Naive thymus-derived CD4-positive, alpha-beta T cell (primary cell): ENCODE data around the gene TNRC6C. TPM values are rescaled to one million over a fixed set of nuclear protein-coding genes. Genes with fewer than 3 reads are reported as not detected.
A peak's percentile ranks its signal among the peaks of the same experiment; 100 is the strongest.

Experiments
- ATAC-seq: fragments of 150-1000 bp; cut with Tn5 transposase; 2 replicates; pipeline ENCODE4 v1.10.0; 2021; ENCODE audit warnings: mild to moderate bottlenecking, moderate library complexity
- CTCF ChIA-PET: fragments of 350-600 bp; sonication (Branson Sonifier 250); formaldehyde crosslinking; loops from one replicate; lab custom pipeline; 2021; ENCODE audit warnings: antibody characterized with exemption; lab: Charles Lee
- POLR2A ChIA-PET: fragments of 350-600 bp; sonication (Branson Sonifier 250); formaldehyde crosslinking; loops from one replicate; lab custom pipeline; 2021; ENCODE audit warnings: antibody characterized with exemption, inconsistent platforms; lab: Charles Lee
- DNase-seq, 9 donors: peaks; one replicate each; pipeline versions ENCODE4 v3.0.0 to v3.0.0-alpha.2; 2020 to 2022; ENCODE audit warnings: mixed read lengths in 1 of 9
- H3K27ac ChIP-seq: one replicate; pipeline ENCODE4 v1.7.0; 2013; ENCODE audit warnings: mild to moderate bottlenecking, low read depth, low read length, moderate library complexity
- H3K27me3 ChIP-seq, 2 donors: one replicate each; pipeline ENCODE4 v1.7.0; 2013; ENCODE audit warnings: low read length in 2 of 2, mild to moderate bottlenecking in 2 of 2, moderate library complexity in 2 of 2; ENCODE audit not compliant: control insufficient read depth in 2 of 2, insufficient read depth in 2 of 2
- H3K36me3 ChIP-seq, 3 experiments: 1 replicate in 2 of 3; 2 replicates in 1 of 3; pipeline ENCODE4 v1.7.0; 2013; ENCODE audit warnings: low read length in 3 of 3, mild to moderate bottlenecking in 3 of 3, moderate library complexity in 1 of 3; ENCODE audit not compliant: insufficient read depth in 3 of 3, control insufficient read depth in 2 of 3
- H3K4me1 ChIP-seq, 2 donors: one replicate each; pipeline ENCODE4 v1.7.0; 2013; ENCODE audit warnings: low read length in 2 of 2, mild to moderate bottlenecking in 2 of 2, moderate library complexity in 1 of 2; ENCODE audit not compliant: control insufficient read depth in 2 of 2, insufficient read depth in 2 of 2
- H3K4me3 ChIP-seq: 2 replicates; pipeline ENCODE4 v1.7.0; 2013; ENCODE audit warnings: mild to moderate bottlenecking, low read length
- H3K9me3 ChIP-seq, 3 experiments: 1 replicate in 2 of 3; 2 replicates in 1 of 3; pipeline ENCODE4 v1.7.0; 2013; ENCODE audit warnings: low read length in 3 of 3; ENCODE audit not compliant: control insufficient read depth in 2 of 3
- H3K27ac Mint-ChIP-seq, 9 donors: one replicate each; pipeline ENCODE4 v1.8.0; 2020 to 2022; ENCODE audit warnings: mixed read lengths in 9 of 9, mild to moderate bottlenecking in 8 of 9, moderate library complexity in 5 of 9, inconsistent platforms in 2 of 9
- H3K27me3 Mint-ChIP-seq, 5 donors: one replicate each; pipeline ENCODE4 v1.8.0; 2021 to 2022; ENCODE audit warnings: mixed read lengths in 5 of 5, mild to moderate bottlenecking in 1 of 5
- H3K36me3 Mint-ChIP-seq, 5 donors: one replicate each; pipeline ENCODE4 v1.8.0; 2020 to 2022; ENCODE audit warnings: mixed read lengths in 5 of 5, mild to moderate bottlenecking in 3 of 5, inconsistent platforms in 1 of 5
- H3K4me1 Mint-ChIP-seq, 7 donors: one replicate each; pipeline ENCODE4 v1.8.0; 2020 to 2022; ENCODE audit warnings: mixed read lengths in 7 of 7, mild to moderate bottlenecking in 3 of 7, inconsistent platforms in 1 of 7
- H3K4me3 Mint-ChIP-seq, 10 donors: one replicate each; pipeline ENCODE4 v1.8.0; 2020 to 2022; ENCODE audit warnings: mild to moderate bottlenecking in 10 of 10, mixed read lengths in 10 of 10, moderate library complexity in 6 of 10, inconsistent platforms in 2 of 10
- H3K9me3 Mint-ChIP-seq, 11 donors: one replicate each; pipeline ENCODE4 v1.8.0; 2020 to 2022; ENCODE audit warnings: mixed read lengths in 11 of 11, mild to moderate bottlenecking in 4 of 11, inconsistent platforms in 1 of 11, moderate library complexity in 1 of 11
- intact Hi-C, 2 donors: fragments of 100-400 bp; cut with micrococcal nuclease; formaldehyde crosslinking; loops; one replicate each; pipeline ENCODE4 v1.15.1; 2023
- polyA plus RNA-seq, 2 donors: library from polyadenylated mRNA; unstranded; fragments of 300-500 nt; fragmentation: Illumina TruSeq; gene quantifications; one replicate each; pipeline ENCODE4 v1.2.3, GENCODE V29; 2021
- total RNA-seq, 6 experiments: library from RNA in 5 of 6; stranded (reverse) in 5 of 6; gene quantifications; 1 replicate in 5 of 6; 2 replicates in 1 of 6; pipeline ENCODE4 v1.2.3 and lab custom pipeline; 2021 to 2026

The TNRC6C gene
- total and polyA plus RNA-seq, 7 experiments from 2014 or later = 7.4 to 133 (median 73.4) TPM

DNA sequence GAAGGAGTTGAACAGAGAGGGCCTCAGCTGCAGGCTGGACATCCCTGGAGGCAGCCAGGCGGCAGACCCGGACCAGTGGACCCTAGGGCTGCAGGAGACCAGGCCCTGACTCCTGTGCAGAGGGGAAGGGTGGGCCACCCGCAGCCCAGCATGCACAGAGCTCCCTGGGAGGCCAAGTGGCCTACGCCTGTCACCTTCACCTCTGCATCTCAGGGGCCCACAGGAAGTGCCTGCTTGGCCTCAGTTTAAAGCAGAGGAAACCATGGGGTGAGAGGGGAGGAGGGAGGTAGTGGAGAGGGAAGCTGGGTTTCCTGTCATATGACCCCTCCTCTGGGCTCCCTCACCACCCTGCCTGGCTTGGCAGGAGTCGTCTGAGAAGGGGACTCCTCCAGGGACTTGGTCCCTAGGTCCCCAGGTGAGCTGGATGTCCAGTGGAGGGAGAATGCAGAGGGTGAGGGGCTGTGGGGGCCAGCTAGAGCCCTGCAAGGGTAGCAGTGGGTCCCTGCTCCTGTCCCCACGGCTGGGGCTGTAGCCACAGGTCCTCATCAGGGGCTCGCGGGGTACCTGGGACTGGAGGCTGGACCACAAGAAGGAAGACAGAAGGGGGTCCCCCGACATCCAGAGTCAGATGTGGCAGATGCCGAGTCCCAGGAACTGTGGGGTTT, 172.1 kb downstream of the TNRC6C start, which contains the start of gene TMC8:
TMC8 (plus strand) TSS at position 335 of the 665 bp plus-strand sequence. CDS start 818 bp downstream, outside the sequence.
- H3K9me3 ChIP-seq = no peaks in the 10 kb centered on the region
- intact Hi-C loops = loop anchor here (1.0 to 5.0 kb wide), 10 partner anchors 9 to 1393 kb away; partner anchors contain the start of genes MFSD11 (in 2 of the 2), SRSF2 (in 2 of the 2), SYNGR2 (in 2 of the 2) and TNRC6C (in 2 of the 2)
- Mint-ChIP-seq H3K4me1 (peaks cover 29 to 58% (median 44%) of the 10 kb centered on the region in 7 donors), H3K4me3 (peak within 1 kb of the TSS; percentile 89 to 100 (median 99)), H3K9me3 (peaks cover 0 to 9% (median 0%) of the 10 kb centered on the region in 11 donors), H3K36me3 (peaks cover 8 to 51% (median 25%) of the 10 kb centered on the region in 5 donors), H3K27me3 (peaks cover 0 to 3% (median 0%) of the 10 kb centered on the region in 5 donors), H3K27ac (peak within 1 kb of the TSS; percentile 95 to 99 (median 97))
- peaks cover 52 to 55% of the 10 kb centered on the region in 2 donors for H3K4me1 ChIP-seq
- H3K4me3 ChIP-seq = peak within 1 kb of the TSS; percentile 95
- POLR2A ChIA-PET = interaction anchor here (0.5 to 27.3 kb wide), 20 partner anchors 1 to 689 kb away, joined by 3 to 898 read pairs (median 8); partner anchors contain the start of genes C17orf99, TMC6, TMC8 and TNRC6C
- CTCF ChIA-PET = interaction anchor here (0.9 to 1.5 kb wide), 9 partner anchors 9 to 121 kb away, joined by 3 to 6 read pairs (median 3); no protein-coding TSS in a partner anchor
- H3K27me3 ChIP-seq = no peaks in the 10 kb centered on the region
- H3K36me3 ChIP-seq = peaks cover 12 to 61% (median 31%) of the 10 kb centered on the region in 3 experiments
- ATAC-seq (peak; percentile 72), DNase-seq (peak in 8 of 9 donors; percentile 72 to 92 (median 90))
- H3K27ac ChIP-seq = peak within 1 kb of the TSS; percentile 77

DNA sequence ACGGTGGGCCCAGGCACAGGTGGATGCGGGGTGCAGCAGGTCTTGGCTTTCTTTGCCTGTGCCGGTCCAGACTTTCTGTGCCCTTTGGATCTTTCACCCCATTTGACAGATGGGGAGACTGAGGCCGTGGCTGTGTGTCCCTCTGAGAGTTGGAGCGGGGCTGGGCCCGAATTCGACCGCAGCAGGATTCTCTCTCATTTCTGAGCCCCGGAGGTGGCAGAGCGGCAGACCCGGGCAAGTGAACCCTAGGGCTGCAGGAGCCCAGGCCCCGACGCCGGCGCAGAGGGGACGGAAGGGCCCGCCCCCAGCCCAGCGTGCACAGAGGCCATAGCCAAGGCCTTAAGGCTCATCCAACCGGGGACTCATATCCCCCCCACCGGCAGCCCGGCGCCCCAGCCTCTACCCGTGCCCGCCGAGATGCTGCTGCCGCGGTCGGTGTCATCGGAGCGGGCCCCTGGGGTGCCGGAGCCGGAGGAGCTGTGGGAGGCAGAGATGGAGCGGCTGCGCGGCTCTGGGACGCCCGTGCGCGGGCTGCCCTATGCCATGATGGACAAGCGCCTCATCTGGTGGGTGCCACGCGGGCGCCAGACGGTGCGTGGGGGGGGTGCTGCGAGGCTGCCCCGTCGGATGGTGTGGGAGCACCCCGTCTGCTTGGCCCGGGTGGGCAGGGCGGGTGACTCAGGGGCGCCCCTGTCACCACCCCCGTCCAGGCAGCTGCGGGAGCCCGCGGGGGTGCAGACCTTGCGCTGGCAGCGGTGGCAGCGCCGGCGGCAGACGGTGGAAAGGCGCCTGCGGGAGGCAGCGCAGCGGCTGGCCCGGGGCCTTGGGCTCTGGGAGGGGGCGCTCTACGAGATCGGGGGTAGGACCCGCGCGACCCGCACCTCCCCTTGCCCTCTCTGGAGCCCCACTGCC, 172.9 kb downstream of the TNRC6C start:
- DNase-seq = peak in 4 of 9 donors; percentile 40 to 70 (median 42)
- peaks cover 21 to 69% (median 39%) of the 10 kb centered on the region in 3 experiments for H3K36me3 ChIP-seq

DNA sequence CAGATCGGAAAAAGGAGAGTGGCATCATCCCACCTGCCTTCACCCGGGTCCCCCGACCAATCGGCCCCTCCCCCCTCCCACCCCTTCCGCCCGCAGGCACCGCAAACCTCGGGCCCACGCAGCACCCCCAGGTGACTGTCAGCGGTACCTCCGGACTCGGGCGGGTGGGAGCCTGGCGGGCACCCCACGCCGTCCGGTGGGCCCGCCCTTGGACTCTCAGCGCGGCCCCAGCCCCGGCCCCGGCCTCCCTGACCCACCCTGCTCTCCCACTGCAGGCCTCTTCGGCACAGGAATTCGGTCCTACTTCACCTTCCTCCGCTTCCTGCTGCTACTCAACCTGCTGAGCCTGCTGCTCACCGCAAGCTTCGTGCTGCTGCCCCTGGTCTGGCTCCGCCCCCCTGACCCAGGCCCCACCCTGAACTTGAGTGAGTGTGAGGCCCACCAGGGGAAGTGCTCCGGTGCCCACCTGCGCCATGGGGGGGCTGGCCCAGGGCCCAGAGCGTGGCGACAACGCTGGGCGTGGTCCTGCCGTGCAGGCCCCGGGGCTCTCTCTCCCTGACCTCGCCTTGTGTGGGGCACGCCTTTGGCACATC, 173.7 kb downstream of the TNRC6C start:
- peak overlapping the region; percentile 95 for H3K4me3 ChIP-seq
- Mint-ChIP-seq H3K4me1 (peaks cover 42 to 60% (median 51%) of the 10 kb centered on the region in 7 donors), H3K36me3 (peaks cover 8 to 54% (median 34%) of the 10 kb centered on the region in 5 donors), H3K4me3 (peak overlapping the region; percentile 81 to 99 (median 92)), H3K9me3 (peaks cover 0 to 9% (median 0%) of the 10 kb centered on the region in 11 donors), H3K27me3 (peaks cover 0 to 3% (median 0%) of the 10 kb centered on the region in 5 donors), H3K27ac (peak overlapping the region; percentile 68 to 95 (median 84))
- ATAC-seq (no peak), DNase-seq (peak in 8 of 9 donors; percentile 48 to 80 (median 64))
- peaks cover 26 to 75% (median 40%) of the 10 kb centered on the region in 3 experiments for H3K36me3 ChIP-seq
- H3K4me1 ChIP-seq = peaks cover 49 to 51% of the 10 kb centered on the region in 2 donors
- ChIA-PET POLR2A (interaction anchor here (25.2 to 27.3 kb wide), 3 partner anchors 2 to 21 kb away, joined by 463 to 898 read pairs (median 898); partner anchors contain the start of genes C17orf99, TMC6 and TMC8), CTCF (interaction anchor here (0.6 kb wide), 1 partner anchor 178 kb away, joined by 3 read pairs; no protein-coding TSS in a partner anchor)
- H3K27ac ChIP-seq = peak overlapping the region; percentile 77
- no peaks in the 10 kb centered on the region for H3K9me3 ChIP-seq
- intact Hi-C loops = loop anchor here (5.0 kb wide), 6 partner anchors 35 to 1395 kb away; partner anchors contain the start of genes MFSD11 (in 2 of the 2), SRSF2 (in 2 of the 2) and SYNGR2 (in 1 of the 2)
- H3K27me3 ChIP-seq = no peaks in the 10 kb centered on the region

More for the DNA sequence above, 172.9 kb downstream of the TNRC6C start:
- intact Hi-C loops = loop anchor here (5.0 kb wide), 6 partner anchors 36 to 1394 kb away; partner anchors contain the start of genes MFSD11 (in 2 of the 2), SRSF2 (in 2 of the 2) and SYNGR2 (in 1 of the 2)
- H3K4me3 Mint-ChIP-seq = peak overlapping the region; percentile 89 to 100 (median 99)
- peak overlapping the region; percentile 95 to 99 (median 97) for H3K27ac Mint-ChIP-seq
- H3K36me3 Mint-ChIP-seq = peaks cover 8 to 52% (median 32%) of the 10 kb centered on the region in 5 donors
- H3K27me3 ChIP-seq = no peaks in the 10 kb centered on the region
- CTCF ChIA-PET = interaction anchor here (0.9 to 1.5 kb wide), 4 partner anchors 11 to 120 kb away, joined by 3 to 6 read pairs (median 4); no protein-coding TSS in a partner anchor
- peak overlapping the region; percentile 77 for H3K27ac ChIP-seq
- H3K4me1 ChIP-seq = peaks cover 48 to 51% of the 10 kb centered on the region in 2 donors
- ATAC-seq = no peak
- peak overlapping the region; percentile 95 for H3K4me3 ChIP-seq
- peaks cover 0 to 9% (median 0%) of the 10 kb centered on the region in 11 donors for H3K9me3 Mint-ChIP-seq
- POLR2A ChIA-PET = interaction anchor here (0.8 to 27.3 kb wide), 13 partner anchors 2 to 688 kb away, joined by 3 to 898 read pairs (median 15); partner anchors contain the start of genes C17orf99, TMC6, TMC8 and TNRC6C
- no peaks in the 10 kb centered on the region for H3K9me3 ChIP-seq
- H3K4me1 Mint-ChIP-seq = peaks cover 37 to 58% (median 47%) of the 10 kb centered on the region in 7 donors
- peaks cover 0 to 3% (median 0%) of the 10 kb centered on the region in 5 donors for H3K27me3 Mint-ChIP-seq

DNA sequence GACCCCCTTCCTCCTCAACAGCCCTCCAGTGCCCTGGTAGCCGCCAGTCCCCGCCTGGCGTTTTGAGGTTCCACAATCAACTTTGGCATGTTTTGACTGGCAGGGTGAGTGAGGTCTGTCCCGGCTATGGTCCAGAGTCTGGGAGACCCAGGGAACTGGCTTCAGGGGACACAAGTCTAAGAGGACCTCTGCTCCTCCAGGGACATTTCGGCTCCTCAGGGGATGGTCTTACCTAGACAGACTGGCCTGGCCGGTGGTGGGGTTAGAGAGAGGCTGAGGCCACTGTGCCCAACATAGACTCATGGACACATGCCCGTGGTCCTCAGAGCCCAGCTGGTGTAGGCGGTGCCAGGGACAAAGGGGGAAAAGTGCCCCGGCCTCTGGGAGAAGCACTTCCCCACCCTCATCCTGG, 174.3 kb downstream of the TNRC6C start:
- peak in 1 of 9 donors; percentile 9 for DNase-seq
- Histone ChIP-seq H3K4me1 (peaks cover 55 to 57% of the 10 kb centered on the region in 2 donors), H3K4me3 (peak overlapping the region; percentile 95), H3K9me3 (no peaks in the 10 kb centered on the region), H3K27ac (peak overlapping the region; percentile 77), H3K36me3 (peaks cover 26 to 75% (median 40%) of the 10 kb centered on the region in 3 experiments), H3K27me3 (no peaks in the 10 kb centered on the region)
- peak overlapping the region; percentile 68 to 95 (median 84) for H3K27ac Mint-ChIP-seq
- ChIA-PET POLR2A (interaction anchor here (1.5 to 27.3 kb wide), 5 partner anchors 3 to 174 kb away, joined by 3 to 898 read pairs (median 463); partner anchors contain the start of genes C17orf99, TMC6, TMC8 and TNRC6C), CTCF (interaction anchor here (0.6 to 6.3 kb wide), 4 partner anchors 7 to 178 kb away, joined by 3 to 59 read pairs (median 46); partner anchors contain the start of gene TMC6)
- H3K9me3 Mint-ChIP-seq = peaks cover 0 to 9% (median 0%) of the 10 kb centered on the region in 11 donors
- no peak for ATAC-seq
- peak overlapping the region; percentile 81 to 99 (median 92) for H3K4me3 Mint-ChIP-seq
- peaks cover 8 to 54% (median 34%) of the 10 kb centered on the region in 5 donors for H3K36me3 Mint-ChIP-seq
- intact Hi-C loops = loop anchor here (5.0 kb wide), 6 partner anchors 35 to 1395 kb away; partner anchors contain the start of genes MFSD11 (in 2 of the 2), SRSF2 (in 2 of the 2) and SYNGR2 (in 1 of the 2)
- H3K27me3 Mint-ChIP-seq = peaks cover 0 to 3% (median 0%) of the 10 kb centered on the region in 5 donors
- peaks cover 47 to 64% (median 57%) of the 10 kb centered on the region in 7 donors for H3K4me1 Mint-ChIP-seq
